Measurements from ENCODE around the gene TSPO. TPM values are rescaled to one million over a fixed set of nuclear protein-coding genes. Genes with fewer than 3 reads are reported as not detected.

Gene TSPO
- total and polyA plus RNA-seq, 2 of the 8 experiments (the other 6 are each of a cell fraction or from before 2014, with no cell fraction given): 19.9 to 51.5 TPM

DNA sequence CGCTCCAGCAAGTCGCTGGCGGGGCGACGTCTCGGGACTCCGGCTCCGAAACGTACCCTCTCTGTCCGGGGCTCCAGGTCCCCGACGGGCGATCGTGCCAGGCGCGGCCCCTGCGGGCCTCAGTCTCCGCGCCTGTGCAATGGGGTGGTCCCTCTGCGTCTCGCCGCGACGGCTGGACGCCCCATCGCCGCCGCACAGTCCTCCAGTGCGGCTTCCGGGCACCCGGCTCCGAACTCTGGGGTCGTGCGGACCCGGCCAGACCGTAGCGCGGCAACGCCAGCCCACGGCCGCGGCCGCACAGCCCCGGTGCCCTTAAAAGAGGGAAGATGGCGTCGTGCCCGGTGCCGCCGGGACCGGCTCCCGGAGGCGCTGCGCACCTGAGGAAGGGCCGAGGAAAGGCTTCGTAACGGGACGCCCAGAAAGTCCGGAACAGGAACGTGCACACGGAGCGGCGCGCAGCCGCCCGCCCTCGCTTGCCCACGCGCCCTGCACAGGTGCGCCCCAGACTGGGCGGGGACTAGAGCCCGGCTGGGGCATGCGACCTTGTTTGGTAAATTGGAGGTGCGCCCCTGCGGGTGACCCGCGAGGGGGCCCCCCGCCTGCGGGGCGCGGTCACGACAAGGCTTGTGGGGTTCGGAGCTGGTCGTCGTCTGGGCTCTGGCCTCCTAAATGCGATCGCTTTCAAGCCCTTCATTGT, 40.3 kb upstream of the TSPO start (continued):
- TF ChIP-seq TAF1 (IDR thresholded peaks at IDR 0.05; ENCODE audit: low read depth, low read length) (0 out of 2 replicates have a peak, but pooled peaks have one; percentile 19), CHD1 (IDR thresholded peaks at IDR 0.05; ENCODE audit: low read depth, low read length) (no peak), YY1 (IDR thresholded peaks at IDR 0.05; ENCODE audit: low read depth, low read length) (peak; percentile 79), CHD2 (IDR thresholded peaks at IDR 0.05; ENCODE audit: low read length) (no peak), TEAD4 (IDR thresholded peaks at IDR 0.05; ENCODE audit: low read depth, low read length) (no peak), SUZ12 (IDR thresholded peaks at IDR 0.05; ENCODE audit: low read length) (peak; percentile 64; the same call in 1 of the 2 replicates), TBP (IDR thresholded peaks at IDR 0.05; ENCODE audit: low read depth, low read length) (no peak), BRCA1 (IDR thresholded peaks at IDR 0.05; ENCODE audit: low read depth, low read length) (no peak), SP1 (IDR thresholded peaks at IDR 0.05; ENCODE audit: low read depth, low read length) (peak; percentile 51; the same call in 1 of the 2 replicates), SRF (IDR thresholded peaks at IDR 0.05; ENCODE audit: low read depth, low read length) (no peak), EZH2 (IDR thresholded peaks at IDR 0.05; ENCODE audit: low read depth, low read length, severe bottlenecking) (peak; percentile 57), POU5F1 (IDR thresholded peaks at IDR 0.05; ENCODE audit: low read depth, low read length) (no peak), FOSL1 (IDR thresholded peaks at IDR 0.05; ENCODE audit: insufficient read depth, low read depth, low read length) (no peak), JUN (IDR thresholded peaks at IDR 0.05; ENCODE audit: low read depth, low read length) (no peak), CTBP2 (IDR thresholded peaks at IDR 0.05; ENCODE audit: borderline replicate concordance, insufficient read depth, insufficient read length, low read length) (no peak)

Data from H1 (cell line).